ENCODE data around the gene ENTPD6. TPM values are rescaled to one million over a fixed set of nuclear protein-coding genes. Genes with fewer than 3 reads are reported as not detected.

ENTPD6 gene
- total RNA-seq, 1 experiment from 2014 or later, result 122 TPM

DNA sequence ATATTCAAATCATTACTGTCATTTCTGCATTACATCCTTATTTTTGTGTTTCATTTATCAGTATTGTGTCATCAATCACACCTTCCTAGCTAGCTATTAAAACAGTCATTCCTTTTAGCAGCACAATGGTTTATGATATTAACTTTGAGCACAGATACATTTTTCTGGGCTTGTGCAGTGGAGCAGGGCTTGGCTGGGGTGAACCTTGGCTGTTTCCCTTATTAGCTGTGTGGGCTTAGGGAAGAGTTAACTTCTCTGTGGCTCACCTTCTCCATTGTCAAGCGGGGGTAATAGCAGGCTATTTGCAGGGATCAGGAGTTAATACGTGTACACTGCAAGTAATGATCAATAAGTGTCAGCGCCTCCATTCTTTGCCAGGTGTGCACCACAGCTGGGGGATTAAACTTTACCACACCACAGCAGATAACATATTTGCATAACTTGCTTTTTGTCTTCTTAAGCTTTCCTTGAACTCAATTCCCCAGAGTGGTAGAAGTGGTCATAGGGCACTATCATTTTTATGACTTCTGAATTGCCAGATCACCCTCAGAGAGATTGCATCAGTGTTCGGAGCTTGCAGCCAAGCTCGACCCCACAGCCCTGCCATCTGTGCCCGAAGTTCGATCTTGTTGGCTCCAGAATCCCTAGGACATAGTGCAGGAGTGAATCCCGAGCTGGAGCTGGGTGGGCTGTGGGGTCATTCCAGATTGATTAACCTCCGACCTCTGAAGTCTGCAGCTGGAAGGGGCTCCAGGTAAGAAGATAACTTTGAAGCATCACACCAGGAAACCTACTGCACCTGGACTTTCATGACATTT is 50.9 kb downstream of the ENTPD6 start:
- Histone ChIP-seq H3K9me3 (ENCODE audit: low read length) (peaks cover 6% of the 10 kb centered on the region; the same call in 1 of the 2 replicates), H3K4me3 (ENCODE audit: low read length) (peak overlapping the region; percentile 92), H4K20me1 (ENCODE audit: low read length) (peaks cover 27% of the 10 kb centered on the region), H3K36me3 (ENCODE audit: low read depth, low read length) (peaks cover 6% of the 10 kb centered on the region; the same call in 1 of the 2 replicates), H3K4me2 (ENCODE audit: low read length) (peak overlapping the region; percentile 85), H3F3A (ENCODE audit: low read length, unreplicated experiment) (no peaks in the 10 kb centered on the region), H3K9me2 (replicated peaks; ENCODE audit: low read length) (no peaks in the 10 kb centered on the region), H3K79me2 (ENCODE audit: low read length) (peaks cover 45% of the 10 kb centered on the region), H3K27ac (ENCODE audit: low read length) (peak overlapping the region; percentile 49), H2AFZ (ENCODE audit: low read length) (no peak overlapping the region), H3K27me3 (ENCODE audit: low read length) (no peaks in the 10 kb centered on the region), H3K9ac (ENCODE audit: low read length) (peak overlapping the region; percentile 75), H3K4me1 (ENCODE audit: insufficient read depth, low read length) (peaks cover 32% of the 10 kb centered on the region)
- no TSS peak for BruUV-seq (replicated peaks)
- ChIA-PET CTCF (interaction anchor here (0.5 to 2.6 kb wide), 5 partner anchors 13 to 1124 kb away, joined by 4 to 32 read pairs (median 5); no protein-coding TSS in a partner anchor), POLR2A (ENCODE audit: unreplicated experiment) (interaction anchor here (0.6 to 3.1 kb wide), 4 partner anchors 13 to 23 kb away, joined by 3 to 32 read pairs (median 12); no protein-coding TSS in a partner anchor)
- ATAC-seq (no peak), DNase-seq (no peak)
- no peak for TF ChIP-seq EZH2phosphoT487 (IDR thresholded peaks at IDR 0.05; ENCODE audit: borderline replicate concordance, low read length)
- TF ChIP-seq, protein P1, sequence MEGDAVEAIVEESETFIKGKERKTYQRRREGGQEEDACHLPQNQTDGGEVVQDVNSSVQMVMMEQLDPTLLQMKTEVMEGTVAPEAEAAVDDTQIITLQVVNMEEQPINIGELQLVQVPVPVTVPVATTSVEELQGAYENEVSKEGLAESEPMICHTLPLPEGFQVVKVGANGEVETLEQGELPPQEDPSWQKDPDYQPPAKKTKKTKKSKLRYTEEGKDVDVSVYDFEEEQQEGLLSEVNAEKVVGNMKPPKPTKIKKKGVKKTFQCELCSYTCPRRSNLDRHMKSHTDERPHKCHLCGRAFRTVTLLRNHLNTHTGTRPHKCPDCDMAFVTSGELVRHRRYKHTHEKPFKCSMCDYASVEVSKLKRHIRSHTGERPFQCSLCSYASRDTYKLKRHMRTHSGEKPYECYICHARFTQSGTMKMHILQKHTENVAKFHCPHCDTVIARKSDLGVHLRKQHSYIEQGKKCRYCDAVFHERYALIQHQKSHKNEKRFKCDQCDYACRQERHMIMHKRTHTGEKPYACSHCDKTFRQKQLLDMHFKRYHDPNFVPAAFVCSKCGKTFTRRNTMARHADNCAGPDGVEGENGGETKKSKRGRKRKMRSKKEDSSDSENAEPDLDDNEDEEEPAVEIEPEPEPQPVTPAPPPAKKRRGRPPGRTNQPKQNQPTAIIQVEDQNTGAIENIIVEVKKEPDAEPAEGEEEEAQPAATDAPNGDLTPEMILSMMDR (conservative IDR thresholded peaks at IDR 0.05; ENCODE audit: low read depth, low read length), result no peak
- TF ChIP-seq EZH2 (IDR thresholded peaks at IDR 0.05; ENCODE audit: low read length, unreplicated experiment), result no peak
- intact Hi-C loops (cut with micrococcal nuclease), result loop anchor here (2.0 to 10.0 kb wide), 3 partner anchors 14 to 112 kb away; no protein-coding TSS in a partner anchor

DNA sequence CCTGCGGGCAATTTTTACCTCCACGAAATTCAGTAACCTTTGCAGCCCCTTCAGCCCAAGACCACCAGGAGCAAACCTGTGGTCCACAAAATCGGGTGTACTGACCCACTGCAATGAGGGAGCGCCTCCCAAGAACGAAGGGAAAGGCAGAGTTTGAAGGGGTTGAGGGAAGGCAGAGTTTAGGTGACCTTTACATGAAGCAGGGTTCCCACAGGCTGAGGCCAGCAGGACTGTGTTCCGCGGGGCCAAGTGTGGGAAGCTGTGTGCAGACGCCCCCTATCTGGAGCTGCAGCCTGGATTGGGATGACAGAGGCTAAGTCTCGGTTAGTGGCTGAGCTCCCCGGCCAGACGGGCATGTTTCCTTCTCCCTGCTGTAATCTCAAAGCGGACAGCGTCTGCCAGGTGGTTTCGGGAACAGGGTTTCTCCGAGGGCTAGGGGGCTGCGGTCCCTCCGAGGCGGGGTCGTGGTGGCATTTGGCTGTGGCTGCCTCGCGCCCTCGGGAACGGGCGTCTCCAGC is 51.5 kb downstream of the ENTPD6 start:
- H3K9ac ChIP-seq (ENCODE audit: low read length), result peak overlapping the region; percentile 75
- H3K36me3 ChIP-seq (ENCODE audit: low read depth, low read length), result peaks cover 11% of the 10 kb centered on the region; the same call in 1 of the 2 replicates
- no peaks in the 10 kb centered on the region for H3K27me3 ChIP-seq (ENCODE audit: low read length)
- ChIA-PET POLR2A (ENCODE audit: unreplicated experiment) (interaction anchor here (0.6 to 3.1 kb wide), 7 partner anchors 11 to 100 kb away, joined by 3 to 32 read pairs (median 4); no protein-coding TSS in a partner anchor), CTCF (interaction anchor here (0.5 to 2.6 kb wide), 7 partner anchors 12 to 1125 kb away, joined by 4 to 32 read pairs (median 5); no protein-coding TSS in a partner anchor)
- ATAC-seq (peak; percentile 54), DNase-seq (peak; percentile 70)
- BruUV-seq (replicated peaks), result TSS peak; percentile 54
- H3K4me2 ChIP-seq (ENCODE audit: low read length), result peak overlapping the region; percentile 85
- H3F3A ChIP-seq (ENCODE audit: low read length, unreplicated experiment), result no peaks in the 10 kb centered on the region
- H2AFZ ChIP-seq (ENCODE audit: low read length), result peak overlapping the region; percentile 45
- H3K79me2 ChIP-seq (ENCODE audit: low read length), result peaks cover 51% of the 10 kb centered on the region
- no peaks in the 10 kb centered on the region for H3K9me2 ChIP-seq (replicated peaks; ENCODE audit: low read length)
- peaks cover 6% of the 10 kb centered on the region; the same call in 1 of the 2 replicates for H3K9me3 ChIP-seq (ENCODE audit: low read length)
- intact Hi-C loops (cut with micrococcal nuclease), result loop anchor here (1.0 to 10.0 kb wide), 5 partner anchors 9 to 112 kb away; no protein-coding TSS in a partner anchor
- H3K4me3 ChIP-seq (ENCODE audit: low read length), result peak overlapping the region; percentile 92
- no peak for TF ChIP-seq EZH2phosphoT487 (IDR thresholded peaks at IDR 0.05; ENCODE audit: borderline replicate concordance, low read length)
- TF ChIP-seq, protein P1 (conservative IDR thresholded peaks at IDR 0.05; ENCODE audit: low read depth, low read length), result peak; percentile 77
- peak overlapping the region; percentile 49 for H3K27ac ChIP-seq (ENCODE audit: low read length)
- H3K4me1 ChIP-seq (ENCODE audit: insufficient read depth, low read length), result peaks cover 39% of the 10 kb centered on the region
- peaks cover 34% of the 10 kb centered on the region for H4K20me1 ChIP-seq (ENCODE audit: low read length)
